ENCODE data around the gene DGKD.

Gene DGKD

DNA sequence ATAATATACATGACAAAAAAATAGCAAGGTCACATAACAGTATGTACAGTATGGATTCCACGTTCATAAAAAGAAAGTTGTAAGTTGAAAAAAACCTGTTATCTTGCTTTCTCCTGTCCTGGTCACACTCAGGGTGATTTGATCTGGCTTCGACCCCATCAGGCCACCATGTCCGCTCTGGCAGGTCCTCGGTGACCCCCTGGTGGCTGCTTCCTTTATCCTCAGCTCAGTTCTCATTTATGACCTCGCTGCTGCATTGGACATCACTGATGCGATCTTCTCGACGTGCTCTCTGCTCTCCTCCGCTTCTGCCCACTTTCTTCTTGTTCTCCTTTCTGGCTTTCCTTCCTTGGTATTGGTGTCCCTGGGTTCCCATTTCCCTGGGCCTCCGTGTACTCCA is 29.7 kb downstream of the DGKD start:
- no peaks in the 10 kb centered on the region for H3K27me3 ChIP-seq (replicated peaks)
- TF ChIP-seq, protein P1, sequence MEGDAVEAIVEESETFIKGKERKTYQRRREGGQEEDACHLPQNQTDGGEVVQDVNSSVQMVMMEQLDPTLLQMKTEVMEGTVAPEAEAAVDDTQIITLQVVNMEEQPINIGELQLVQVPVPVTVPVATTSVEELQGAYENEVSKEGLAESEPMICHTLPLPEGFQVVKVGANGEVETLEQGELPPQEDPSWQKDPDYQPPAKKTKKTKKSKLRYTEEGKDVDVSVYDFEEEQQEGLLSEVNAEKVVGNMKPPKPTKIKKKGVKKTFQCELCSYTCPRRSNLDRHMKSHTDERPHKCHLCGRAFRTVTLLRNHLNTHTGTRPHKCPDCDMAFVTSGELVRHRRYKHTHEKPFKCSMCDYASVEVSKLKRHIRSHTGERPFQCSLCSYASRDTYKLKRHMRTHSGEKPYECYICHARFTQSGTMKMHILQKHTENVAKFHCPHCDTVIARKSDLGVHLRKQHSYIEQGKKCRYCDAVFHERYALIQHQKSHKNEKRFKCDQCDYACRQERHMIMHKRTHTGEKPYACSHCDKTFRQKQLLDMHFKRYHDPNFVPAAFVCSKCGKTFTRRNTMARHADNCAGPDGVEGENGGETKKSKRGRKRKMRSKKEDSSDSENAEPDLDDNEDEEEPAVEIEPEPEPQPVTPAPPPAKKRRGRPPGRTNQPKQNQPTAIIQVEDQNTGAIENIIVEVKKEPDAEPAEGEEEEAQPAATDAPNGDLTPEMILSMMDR (IDR thresholded peaks at IDR 0.05; ENCODE audit: low read depth, low read length, missing control alignments), result peak; percentile 22
- DNase-seq, result no peak
- no peak overlapping the region for H3K4me3 ChIP-seq (ENCODE audit: low read depth, low read length)
- in situ Hi-C loops (cut with HindIII; ENCODE audit: low pct_ligation_motif_present, low sequenced_read_pairs), result no loop called here
- H3K36me3 ChIP-seq (replicated peaks), result no peaks in the 10 kb centered on the region
- H3K27ac ChIP-seq, result no peak overlapping the region

DNA sequence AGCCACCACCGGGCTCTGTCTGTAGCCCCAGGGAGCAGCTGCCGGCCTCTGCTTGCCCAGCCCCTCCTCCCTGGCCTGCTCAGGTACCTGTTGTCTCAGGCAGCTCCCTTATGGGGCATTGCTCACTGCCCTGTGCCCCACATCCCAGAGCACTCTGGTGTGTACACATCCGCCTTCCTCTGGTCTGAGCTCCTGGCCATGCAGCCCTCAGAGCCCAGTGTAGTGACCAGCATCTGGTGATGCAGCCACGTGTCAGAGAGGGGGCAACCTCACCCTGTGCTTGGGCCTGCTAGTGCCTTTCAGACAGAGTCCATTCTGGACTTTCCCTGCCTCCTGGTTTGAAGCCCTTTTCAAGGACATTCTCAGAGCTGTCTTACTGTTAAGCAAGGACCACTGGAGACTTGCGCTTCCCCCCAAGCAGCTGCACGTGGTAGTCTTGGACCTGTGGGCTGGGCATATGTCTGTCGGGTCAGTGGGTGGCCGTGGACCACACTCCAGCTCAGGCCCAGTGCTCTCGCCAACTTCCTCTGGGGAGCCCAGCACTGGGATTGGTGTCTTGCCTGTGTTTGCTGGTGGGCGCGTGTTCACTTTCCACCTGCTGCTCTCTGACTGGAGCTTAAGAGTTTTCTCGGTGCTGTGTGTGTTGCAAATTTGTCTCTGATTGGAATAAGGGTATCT is 30.7 kb downstream of the DGKD start:
- Histone ChIP-seq H3K27ac (no peak overlapping the region), H3K4me3 (ENCODE audit: low read depth, low read length) (no peak overlapping the region), H3K36me3 (replicated peaks) (no peaks in the 10 kb centered on the region), H3K27me3 (replicated peaks) (no peaks in the 10 kb centered on the region)
- TF ChIP-seq, protein P1 (IDR thresholded peaks at IDR 0.05; ENCODE audit: low read depth, low read length, missing control alignments), result no peak
- in situ Hi-C loops (cut with HindIII; ENCODE audit: low pct_ligation_motif_present, low sequenced_read_pairs), result no loop called here
- no peak for DNase-seq

DNA sequence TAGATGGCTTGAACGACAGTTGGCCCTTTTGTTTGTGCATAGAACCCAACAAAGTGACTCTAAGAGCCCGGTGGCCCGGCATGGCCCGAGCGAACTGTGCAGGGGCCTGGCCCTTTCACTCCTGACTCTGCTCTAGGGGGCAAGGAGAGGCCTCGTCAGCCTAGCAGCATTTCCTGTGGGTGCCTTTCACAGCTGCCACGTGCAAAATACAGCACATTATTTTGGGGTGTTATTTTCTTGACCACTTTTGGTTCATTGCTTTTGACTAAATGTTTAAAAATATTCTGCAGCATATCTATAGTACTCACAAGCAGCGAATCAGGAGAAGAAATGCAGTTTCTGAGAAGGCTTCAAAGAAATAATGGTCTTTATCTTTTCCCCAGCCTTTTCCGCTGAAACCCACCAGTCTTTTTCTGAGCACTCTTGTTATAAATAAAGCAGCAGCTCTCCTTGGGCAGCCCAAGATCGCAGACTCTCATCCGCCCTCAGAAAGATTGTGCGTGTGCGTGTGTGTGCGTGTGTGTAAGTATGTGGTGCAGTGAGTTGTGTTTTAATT is 31.3 kb downstream of the DGKD start:
- in situ Hi-C loops (cut with HindIII; ENCODE audit: low pct_ligation_motif_present, low sequenced_read_pairs), result no loop called here
- no peak overlapping the region for H3K27ac ChIP-seq
- DNase-seq, result no peak

DNA sequence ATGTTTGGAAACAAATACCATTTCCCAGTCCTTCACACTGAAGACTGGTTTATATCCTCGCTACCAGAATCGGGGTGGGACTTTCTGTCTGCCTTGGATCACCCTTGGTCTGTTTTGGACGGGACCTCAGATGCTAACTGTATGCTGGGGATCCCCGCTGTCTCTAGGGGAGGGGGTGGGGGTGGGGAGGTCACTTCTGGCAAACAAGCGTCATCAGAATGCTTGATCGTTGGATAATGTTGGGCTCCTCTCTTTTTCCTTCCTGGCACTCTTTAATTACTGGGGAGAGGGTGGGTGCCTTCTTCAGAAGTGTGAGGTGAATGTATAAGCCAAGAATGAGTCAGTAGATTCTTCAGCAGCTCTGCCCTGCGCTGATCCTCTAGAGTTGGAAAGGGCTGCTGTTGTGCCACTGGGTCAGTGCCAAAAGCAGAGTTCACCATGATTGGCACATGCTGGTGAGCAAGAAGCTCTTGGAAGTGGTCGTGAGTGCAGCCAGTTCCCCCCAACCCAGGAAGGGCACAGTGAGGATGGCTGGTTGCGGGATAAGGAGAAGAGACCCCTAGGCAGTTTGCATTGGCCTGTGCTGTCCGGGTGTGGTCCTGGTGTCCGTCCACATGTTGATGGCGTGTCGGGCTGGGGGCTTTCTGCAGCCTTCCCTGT is 32.2 kb downstream of the DGKD start:
- no peak overlapping the region for H3K27ac ChIP-seq
- no peak overlapping the region for H3K4me3 ChIP-seq (ENCODE audit: low read depth, low read length)
- TF ChIP-seq, protein P1 (IDR thresholded peaks at IDR 0.05; ENCODE audit: low read depth, low read length, missing control alignments), result no peak
- peak; percentile 34 for DNase-seq
- no peaks in the 10 kb centered on the region for H3K36me3 ChIP-seq (replicated peaks)
- no peaks in the 10 kb centered on the region for H3K27me3 ChIP-seq (replicated peaks)
- in situ Hi-C loops (cut with HindIII; ENCODE audit: low pct_ligation_motif_present, low sequenced_read_pairs), result no loop called here

More for the DNA sequence above, 31.3 kb downstream of the DGKD start:
- Histone ChIP-seq H3K4me3 (ENCODE audit: low read depth, low read length) (no peak overlapping the region), H3K27me3 (replicated peaks) (no peaks in the 10 kb centered on the region), H3K36me3 (replicated peaks) (no peaks in the 10 kb centered on the region)
- TF ChIP-seq, protein P1 (IDR thresholded peaks at IDR 0.05; ENCODE audit: low read depth, low read length, missing control alignments), result no peak

DNA sequence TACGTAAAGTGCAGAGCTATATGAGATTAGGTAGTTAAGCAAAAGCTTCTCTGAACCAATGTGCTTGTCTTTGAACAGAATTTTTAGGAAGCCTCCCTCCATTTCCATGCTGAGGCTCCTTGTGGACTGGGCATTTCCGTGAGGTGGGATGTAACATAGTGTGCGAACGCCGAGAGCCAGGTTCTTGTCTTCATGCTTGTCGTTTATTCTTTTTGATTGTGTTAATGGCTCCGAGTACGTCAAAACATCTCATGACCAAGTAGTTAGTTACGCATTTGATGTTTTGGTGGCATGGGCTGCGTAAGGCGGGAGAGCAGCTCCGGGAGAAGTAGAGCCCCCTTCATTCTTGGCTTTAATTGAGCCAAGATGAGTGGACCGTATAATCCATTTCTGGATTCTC is 32.9 kb downstream of the DGKD start:
- in situ Hi-C loops (cut with HindIII; ENCODE audit: low pct_ligation_motif_present, low sequenced_read_pairs), result no loop called here
- TF ChIP-seq, protein P1 (IDR thresholded peaks at IDR 0.05; ENCODE audit: low read depth, low read length, missing control alignments), result no peak
- no peak for DNase-seq
- no peaks in the 10 kb centered on the region for H3K27me3 ChIP-seq (replicated peaks)
- no peaks in the 10 kb centered on the region for H3K36me3 ChIP-seq (replicated peaks)
- H3K4me3 ChIP-seq (ENCODE audit: low read depth, low read length), result no peak overlapping the region
- peak overlapping the region; percentile 85 for H3K27ac ChIP-seq
